IgD-negative memory B cell (primary cell): ENCODE measurements around the gene DENND1A. TPM values are rescaled to one million over a fixed set of nuclear protein-coding genes. Genes with fewer than 3 reads are reported as not detected.

ENCODE experiments used
- H3K27ac Mint-ChIP-seq, 3 donors: one replicate each; pipeline ENCODE4 v1.8.0; 2020 to 2022; ENCODE audit warnings: mild to moderate bottlenecking in 3 of 3, mixed read lengths in 3 of 3, moderate library complexity in 1 of 3
- H3K27me3 Mint-ChIP-seq: one replicate; pipeline ENCODE4 v1.8.0; 2021; ENCODE audit warnings: mixed read lengths
- H3K36me3 Mint-ChIP-seq: one replicate; pipeline ENCODE4 v1.8.0; 2020; ENCODE audit warnings: mild to moderate bottlenecking, mixed read lengths
- H3K4me1 Mint-ChIP-seq, 3 donors: one replicate each; pipeline ENCODE4 v1.8.0; 2020 to 2022; ENCODE audit warnings: mixed read lengths in 3 of 3, mild to moderate bottlenecking in 1 of 3
- H3K4me3 Mint-ChIP-seq, 4 donors: one replicate each; pipeline ENCODE4 v1.8.0; 2020 to 2022; ENCODE audit warnings: mild to moderate bottlenecking in 4 of 4, mixed read lengths in 4 of 4, moderate library complexity in 3 of 4
- H3K9me3 Mint-ChIP-seq, 3 donors: one replicate each; pipeline ENCODE4 v1.8.0; 2020 to 2021; ENCODE audit warnings: mixed read lengths in 3 of 3, mild to moderate bottlenecking in 1 of 3
- polyA plus RNA-seq: library from polyadenylated mRNA; unstranded; fragments of 300-500 nt; fragmentation: Illumina TruSeq; gene quantifications from one replicate; pipeline ENCODE4 v1.2.3, GENCODE V29; 2021

The DENND1A gene
- polyA plus RNA-seq, 1 donor from 2014 or later: 6.4 TPM

- Mint-ChIP-seq H3K4me3 (no peak overlapping the region), H3K27me3 (peaks cover 31% of the 10 kb centered on the region), H3K36me3 (peaks cover 2% of the 10 kb centered on the region), H3K9me3 (no peaks in the 10 kb centered on the region), H3K27ac (peak overlapping the region in 1 of 3 donors; percentile 46), H3K4me1 (peaks cover 0 to 6% (median 5%) of the 10 kb centered on the region in 3 donors)
These were observed 561.9 kb downstream of the DENND1A start for GRCh38 chr9:123368023-123368422.

GRCh38 chr9:123365881-123366528 lies 563.9 kb downstream of the DENND1A start:
- Mint-ChIP-seq H3K36me3 (peaks cover 3% of the 10 kb centered on the region), H3K9me3 (no peaks in the 10 kb centered on the region), H3K4me3 (no peak overlapping the region), H3K27ac (no peak overlapping the region), H3K27me3 (peaks cover 12% of the 10 kb centered on the region), H3K4me1 (no peaks in the 10 kb centered on the region)

GRCh38 chr9:123365287-123365880 lies 564.5 kb downstream of the DENND1A start:
- Mint-ChIP-seq H3K9me3 (no peaks in the 10 kb centered on the region), H3K36me3 (peaks cover 3% of the 10 kb centered on the region), H3K4me3 (no peak overlapping the region), H3K27me3 (peaks cover 12% of the 10 kb centered on the region), H3K27ac (no peak overlapping the region), H3K4me1 (peaks cover 0 to 1% (median 0%) of the 10 kb centered on the region in 3 donors)

GRCh38 chr9:123364241-123364824 lies 565.6 kb downstream of the DENND1A start:
- no peaks in the 10 kb centered on the region for H3K9me3 Mint-ChIP-seq
- H3K36me3 Mint-ChIP-seq: peaks cover 3% of the 10 kb centered on the region

GRCh38 chr9:123362856-123363255 lies 567.1 kb downstream of the DENND1A start:
- H3K9me3 Mint-ChIP-seq: no peaks in the 10 kb centered on the region
- peaks cover 3% of the 10 kb centered on the region for H3K36me3 Mint-ChIP-seq
- H3K27ac Mint-ChIP-seq: no peak overlapping the region
- H3K4me1 Mint-ChIP-seq: peaks cover 11 to 16% (median 14%) of the 10 kb centered on the region in 3 donors
- H3K27me3 Mint-ChIP-seq: peaks cover 9% of the 10 kb centered on the region
- no peak overlapping the region for H3K4me3 Mint-ChIP-seq

More at GRCh38 chr9:123364241-123364824, 565.6 kb downstream of the DENND1A start:
- peaks cover 0 to 9% (median 8%) of the 10 kb centered on the region in 3 donors for H3K4me1 Mint-ChIP-seq
- H3K27me3 Mint-ChIP-seq: peaks cover 9% of the 10 kb centered on the region
- peak overlapping the region in 1 of 4 donors; percentile 18 for H3K4me3 Mint-ChIP-seq
- no peak overlapping the region for H3K27ac Mint-ChIP-seq

GRCh38 chr9:123361731-123362510 lies 568.0 kb downstream of the DENND1A start:
- no peak overlapping the region for H3K27ac Mint-ChIP-seq
- H3K9me3 Mint-ChIP-seq: no peaks in the 10 kb centered on the region
- peaks cover 9% of the 10 kb centered on the region for H3K27me3 Mint-ChIP-seq
- H3K4me3 Mint-ChIP-seq: no peak overlapping the region
- H3K36me3 Mint-ChIP-seq: peaks cover 3% of the 10 kb centered on the region
- peaks cover 11 to 16% (median 14%) of the 10 kb centered on the region in 3 donors for H3K4me1 Mint-ChIP-seq

- no peaks in the 10 kb centered on the region for H3K9me3 Mint-ChIP-seq
These were observed 568.7 kb downstream of the DENND1A start for GRCh38 chr9:123361086-123361730.

GRCh38 chr9:123360161-123361085 lies 569.5 kb downstream of the DENND1A start:
- peak overlapping the region in 1 of 3 donors; percentile 56 for H3K27ac Mint-ChIP-seq
- H3K4me3 Mint-ChIP-seq: peak overlapping the region in 1 of 4 donors; percentile 72
- H3K4me1 Mint-ChIP-seq: peaks cover 11 to 16% (median 14%) of the 10 kb centered on the region in 3 donors
- peaks cover 3% of the 10 kb centered on the region for H3K36me3 Mint-ChIP-seq
- peaks cover 5% of the 10 kb centered on the region for H3K27me3 Mint-ChIP-seq
- H3K9me3 Mint-ChIP-seq: no peaks in the 10 kb centered on the region

More at GRCh38 chr9:123361086-123361730, 568.7 kb downstream of the DENND1A start:
- no peak overlapping the region for H3K4me3 Mint-ChIP-seq
- peaks cover 6% of the 10 kb centered on the region for H3K27me3 Mint-ChIP-seq
- peaks cover 3% of the 10 kb centered on the region for H3K36me3 Mint-ChIP-seq
- H3K4me1 Mint-ChIP-seq: peaks cover 11 to 16% (median 14%) of the 10 kb centered on the region in 3 donors
- H3K27ac Mint-ChIP-seq: no peak overlapping the region

GRCh38 chr9:123359546-123359945 lies 570.4 kb downstream of the DENND1A start:
- Mint-ChIP-seq H3K4me1 (peaks cover 11 to 16% (median 16%) of the 10 kb centered on the region in 3 donors), H3K36me3 (peaks cover 5% of the 10 kb centered on the region), H3K9me3 (no peaks in the 10 kb centered on the region), H3K27ac (peak overlapping the region in 1 of 3 donors; percentile 56), H3K4me3 (peak overlapping the region in 1 of 4 donors; percentile 9), H3K27me3 (no peaks in the 10 kb centered on the region)

GRCh38 chr9:123359106-123359505 lies 570.8 kb downstream of the DENND1A start:
- peaks cover 5% of the 10 kb centered on the region for H3K36me3 Mint-ChIP-seq
- peak overlapping the region in 1 of 4 donors; percentile 14 for H3K4me3 Mint-ChIP-seq
- peaks cover 13 to 20% (median 19%) of the 10 kb centered on the region in 3 donors for H3K4me1 Mint-ChIP-seq
- peaks cover 1% of the 10 kb centered on the region for H3K27me3 Mint-ChIP-seq
- H3K27ac Mint-ChIP-seq: peak overlapping the region in 1 of 3 donors; percentile 33
- H3K9me3 Mint-ChIP-seq: no peaks in the 10 kb centered on the region

GRCh38 chr9:123358181-123358905 lies 571.6 kb downstream of the DENND1A start:
- H3K4me1 Mint-ChIP-seq: peaks cover 15 to 22% (median 21%) of the 10 kb centered on the region in 3 donors
- peaks cover 3% of the 10 kb centered on the region for H3K27me3 Mint-ChIP-seq
- no peaks in the 10 kb centered on the region for H3K9me3 Mint-ChIP-seq
- peaks cover 5% of the 10 kb centered on the region for H3K36me3 Mint-ChIP-seq
- peak overlapping the region in 1 of 4 donors; percentile 14 for H3K4me3 Mint-ChIP-seq
- no peak overlapping the region for H3K27ac Mint-ChIP-seq

- H3K27me3 Mint-ChIP-seq: peaks cover 3% of the 10 kb centered on the region
- peaks cover 5% of the 10 kb centered on the region for H3K36me3 Mint-ChIP-seq
- no peak overlapping the region for H3K27ac Mint-ChIP-seq
- H3K9me3 Mint-ChIP-seq: no peaks in the 10 kb centered on the region
- H3K4me1 Mint-ChIP-seq: peaks cover 15 to 22% (median 21%) of the 10 kb centered on the region in 3 donors
- no peak overlapping the region for H3K4me3 Mint-ChIP-seq
These were observed 572.2 kb downstream of the DENND1A start for GRCh38 chr9:123357743-123358059.
